HL-60 (cell line): ENCODE results near the gene PHC1.

Experiments
- DNase-seq, 2 experiments: peaks; one replicate each; pipeline ENCODE4 v3.0.0-alpha.2; 2010 to 2020; ENCODE audit warnings: low read depth in 1 of 2, low spot score in 1 of 2
- H3K27ac ChIP-seq: fragments of 250-450 bp; sonication (Bioruptor Pico); replicated peaks from 2 replicates; pipeline ENCODE4 v1.5.1; 2020; ENCODE audit warnings: mild to moderate bottlenecking, moderate library complexity
- H3K27me3 ChIP-seq: fragments of 250-450 bp; sonication (Bioruptor Pico); 2 replicates; pipeline ENCODE4 v1.5.1; 2021; ENCODE audit warnings: mild to moderate bottlenecking, moderate library complexity; ENCODE audit not compliant: insufficient read depth, poor library complexity, severe bottlenecking
- H3K4me3 ChIP-seq: replicated peaks from 2 replicates; pipeline ENCODE4 v1.5.1; 2011; ENCODE audit warnings: mild to moderate bottlenecking, control low read depth, low read length; ENCODE audit not compliant: insufficient read depth
- CTCF ChIP-seq: IDR thresholded peaks from one replicate; pipeline ENCODE4 v1.5.1; 2011; ENCODE audit warnings: low read length, control low read depth, inconsistent platforms; ENCODE audit not compliant: insufficient read depth
- GABPA ChIP-seq: IDR thresholded peaks from 2 replicates; pipeline ENCODE4 v1.6.1; 2012; ENCODE audit warnings: low read depth
- POLR2AphosphoS5 ChIP-seq: IDR thresholded peaks from 2 replicates; pipeline ENCODE4 v1.6.1; 2012; ENCODE audit warnings: low read depth
- REST ChIP-seq: IDR thresholded peaks from 2 replicates; pipeline ENCODE4 v1.6.1; 2012; ENCODE audit warnings: low read depth; ENCODE audit not compliant: insufficient replicate concordance
- SPI1 ChIP-seq: IDR thresholded peaks from 2 replicates; pipeline ENCODE4 v1.6.1; 2012; ENCODE audit warnings: low read depth, mild to moderate bottlenecking, borderline replicate concordance

PHC1 gene

GRCh38 chr12:8947737-8948136 lies 33.4 kb downstream of the PHC1 start:
- H3K4me3 ChIP-seq = peak overlapping the region; percentile 83
- no peak overlapping the region; the same call in 1 of the 2 replicates for H3K27ac ChIP-seq
- no peaks in the 10 kb centered on the region for H3K27me3 ChIP-seq
- no peak for DNase-seq
- TF ChIP-seq POLR2AphosphoS5 = no peak
- no peak for TF ChIP-seq GABPA
- TF ChIP-seq CTCF = no peak
- 0 out of 2 replicates have a peak, but pooled peaks have one; percentile 27 for TF ChIP-seq SPI1

- peak in 1 of 2 experiments; percentile 64 for DNase-seq
- peak overlapping the region; percentile 97 for H3K27ac ChIP-seq
Observed at GRCh38 chr12:8948701-8949341, 34.5 kb downstream of the PHC1 start.

GRCh38 chr12:8949342-8950220 lies 35.3 kb downstream of the PHC1 start, which contains the start of gene M6PR:
Gene M6PR (minus strand): TSS chr12:8949645. CDS start chr12:8946404, 3,241 bp downstream.
- TF ChIP-seq REST (peak; percentile 49), POLR2AphosphoS5 (peak; percentile 66), SPI1 (peak; percentile 56; the same call in 1 of the 2 replicates), CTCF (peak; percentile 32), GABPA (peak; percentile 95)
- DNase-seq = peak; percentile 96 to 97

More at GRCh38 chr12:8948701-8949341, 34.5 kb downstream of the PHC1 start:
- peak overlapping the region; percentile 83 for H3K4me3 ChIP-seq
- H3K27me3 ChIP-seq = no peaks in the 10 kb centered on the region
- no peak for TF ChIP-seq REST
- no peak for TF ChIP-seq POLR2AphosphoS5
- TF ChIP-seq SPI1 = peak; percentile 85
- TF ChIP-seq CTCF = no peak

More at GRCh38 chr12:8949342-8950220, 35.3 kb downstream of the PHC1 start, which contains the start of gene M6PR:
- Histone ChIP-seq H3K27ac (peak within 1 kb of the TSS; percentile 97), H3K4me3 (peak within 1 kb of the TSS; percentile 83), H3K27me3 (no peaks in the 10 kb centered on the region)
